ENCODE data around the gene LETM1. TPM values are rescaled to one million over a fixed set of nuclear protein-coding genes. Genes with fewer than 3 reads are reported as not detected.

The LETM1 gene
- total RNA-seq, 4 donors from 2014 or later: 93.3 to 151 (median 121) TPM

- H3K36me3 ChIP-seq: peaks cover 0 to 38% (median 0%) of the 10 kb centered on the region in 3 donors
Measured at GRCh38 chr4:1802720-1803522, 53.0 kb downstream of the LETM1 start.

GRCh38 chr4:1802151-1802715, 53.7 kb downstream of the LETM1 start:
- Histone ChIP-seq H3K27ac (no peak overlapping the region), H3K36me3 (peaks cover 0 to 38% (median 0%) of the 10 kb centered on the region in 3 donors), H3K27me3 (no peaks in the 10 kb centered on the region), H3K4me3 (no peak overlapping the region), H3K4me1 (peaks cover 0 to 27% (median 3%) of the 10 kb centered on the region in 4 donors), H3K9me3 (no peaks in the 10 kb centered on the region)
- peak in 1 of 3 donors; percentile 59 for DNase-seq
- TF ChIP-seq CTCF (IDR thresholded peaks at IDR 0.05) (no peak), POLR2A (IDR thresholded peaks at IDR 0.05) (no peak)

More at GRCh38 chr4:1802720-1803522, 53.0 kb downstream of the LETM1 start:
- TF ChIP-seq CTCF (IDR thresholded peaks at IDR 0.05): no peak
- no peak for TF ChIP-seq POLR2A (IDR thresholded peaks at IDR 0.05)
- peaks cover 0 to 20% (median 2%) of the 10 kb centered on the region in 4 donors for H3K4me1 ChIP-seq
- H3K27me3 ChIP-seq: no peaks in the 10 kb centered on the region
- H3K27ac ChIP-seq: no peak overlapping the region
- H3K4me3 ChIP-seq: no peak overlapping the region
- no peak for DNase-seq
- H3K9me3 ChIP-seq: no peaks in the 10 kb centered on the region

GRCh38 chr4:1801286-1801958, 54.5 kb downstream of the LETM1 start:
- Histone ChIP-seq H3K27ac (no peak overlapping the region), H3K27me3 (no peaks in the 10 kb centered on the region), H3K9me3 (no peaks in the 10 kb centered on the region), H3K36me3 (peaks cover 0 to 38% (median 0%) of the 10 kb centered on the region in 3 donors), H3K4me3 (no peak overlapping the region), H3K4me1 (peaks cover 0 to 35% (median 5%) of the 10 kb centered on the region in 4 donors)
- no peak for TF ChIP-seq POLR2A (IDR thresholded peaks at IDR 0.05)
- no peak for TF ChIP-seq CTCF (IDR thresholded peaks at IDR 0.05)
- no peak for DNase-seq

- no peak for DNase-seq
- Histone ChIP-seq H3K4me1 (peaks cover 0 to 40% (median 6%) of the 10 kb centered on the region in 4 donors), H3K9me3 (no peaks in the 10 kb centered on the region), H3K27ac (peak overlapping the region in 1 of 4 donors; percentile 73), H3K4me3 (no peak overlapping the region), H3K27me3 (peaks cover 0 to 1% of the 10 kb centered on the region in 2 donors), H3K36me3 (peaks cover 0 to 38% (median 0%) of the 10 kb centered on the region in 3 donors)
- TF ChIP-seq CTCF (IDR thresholded peaks at IDR 0.05) (no peak), POLR2A (IDR thresholded peaks at IDR 0.05) (no peak)
Measured at GRCh38 chr4:1800805-1801204, 55.2 kb downstream of the LETM1 start.
